ENCODE measurements around the gene BCDIN3D.

GRCh38 chr12:49873361-49873934 is 30.5 kb upstream of the BCDIN3D start:
- TF ChIP-seq, protein P1, sequence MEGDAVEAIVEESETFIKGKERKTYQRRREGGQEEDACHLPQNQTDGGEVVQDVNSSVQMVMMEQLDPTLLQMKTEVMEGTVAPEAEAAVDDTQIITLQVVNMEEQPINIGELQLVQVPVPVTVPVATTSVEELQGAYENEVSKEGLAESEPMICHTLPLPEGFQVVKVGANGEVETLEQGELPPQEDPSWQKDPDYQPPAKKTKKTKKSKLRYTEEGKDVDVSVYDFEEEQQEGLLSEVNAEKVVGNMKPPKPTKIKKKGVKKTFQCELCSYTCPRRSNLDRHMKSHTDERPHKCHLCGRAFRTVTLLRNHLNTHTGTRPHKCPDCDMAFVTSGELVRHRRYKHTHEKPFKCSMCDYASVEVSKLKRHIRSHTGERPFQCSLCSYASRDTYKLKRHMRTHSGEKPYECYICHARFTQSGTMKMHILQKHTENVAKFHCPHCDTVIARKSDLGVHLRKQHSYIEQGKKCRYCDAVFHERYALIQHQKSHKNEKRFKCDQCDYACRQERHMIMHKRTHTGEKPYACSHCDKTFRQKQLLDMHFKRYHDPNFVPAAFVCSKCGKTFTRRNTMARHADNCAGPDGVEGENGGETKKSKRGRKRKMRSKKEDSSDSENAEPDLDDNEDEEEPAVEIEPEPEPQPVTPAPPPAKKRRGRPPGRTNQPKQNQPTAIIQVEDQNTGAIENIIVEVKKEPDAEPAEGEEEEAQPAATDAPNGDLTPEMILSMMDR (IDR thresholded peaks at IDR 0.05; ENCODE audit: borderline replicate concordance, extremely low read depth, low read length, poor library complexity, severe bottlenecking): no peak
- no peak for TF ChIP-seq EZH2 (IDR thresholded peaks at IDR 0.05; ENCODE audit: borderline replicate concordance, low read depth, low read length, severe bottlenecking)
